Measurements from ENCODE around the gene TTYH1.

Gene TTYH1

DNA sequence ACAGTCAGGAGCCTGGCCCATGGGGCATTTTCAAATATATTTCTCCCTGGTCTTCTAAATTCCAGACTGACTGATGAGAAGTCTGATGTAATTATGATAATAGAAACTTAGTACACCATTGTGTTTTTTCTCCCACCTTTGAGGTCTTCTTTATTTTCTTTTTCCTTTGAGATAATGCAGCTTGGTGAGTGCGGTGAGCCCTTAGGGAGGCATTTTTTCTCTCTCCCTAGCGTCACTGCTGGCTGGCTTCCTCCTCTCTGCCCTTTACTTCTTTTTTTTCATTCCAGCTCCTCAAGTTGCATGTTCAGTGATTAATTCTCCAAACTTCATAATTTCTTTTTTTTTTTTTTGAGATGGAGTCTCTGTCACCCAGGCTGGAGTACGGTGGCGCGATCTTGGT is 70.6 kb downstream of the TTYH1 start:
- no peak for DNase-seq
